Mesenteric fat pad (tissue), 1 donor: ENCODE results near the gene GABRD. TPM values are rescaled to one million over a fixed set of nuclear protein-coding genes. Genes with fewer than 3 reads are reported as not detected.
A peak's percentile ranks its signal among the peaks of the same experiment; 100 is the strongest.

Experiments used
- DNase-seq: peaks from one replicate; pipeline ENCODE4 v3.0.0-alpha.2; 2020; ENCODE audit warnings: low spot score
- total RNA-seq: library from RNA; stranded (reverse); fragmentation: NEBNext Ultra II Directional; extraction: Animal tissue kit (Norgen Biotek cat#: 25700); gene quantifications from one replicate; pipeline ENCODE4 v1.2.1, GENCODE V29; 2021
- donor health status: DM: yes; HTN: yes; CAD: no.

Gene GABRD
- total RNA-seq, 1 donor from 2014 or later = not detected

DNA sequence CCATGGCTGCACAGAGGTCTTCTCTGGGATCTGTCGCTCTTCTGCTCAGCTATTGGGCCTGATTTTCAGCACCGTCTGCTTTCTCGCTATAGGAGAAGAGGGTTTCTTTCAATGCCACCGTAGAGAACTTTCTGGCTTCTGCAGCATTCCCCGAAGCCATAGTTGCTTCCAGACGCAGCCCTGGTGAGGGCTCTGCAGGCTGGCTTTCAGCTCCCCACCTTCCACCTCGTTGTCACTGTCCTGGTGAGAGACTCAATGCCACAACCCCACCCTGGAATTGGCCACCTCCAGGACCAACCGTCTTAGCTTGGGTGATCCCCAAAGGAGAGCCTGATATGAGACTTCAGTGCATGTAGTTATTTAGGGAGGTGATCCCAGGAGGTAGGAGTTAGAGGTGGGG is 19.1 kb downstream of the GABRD start:
- DNase-seq = no peak

DNA sequence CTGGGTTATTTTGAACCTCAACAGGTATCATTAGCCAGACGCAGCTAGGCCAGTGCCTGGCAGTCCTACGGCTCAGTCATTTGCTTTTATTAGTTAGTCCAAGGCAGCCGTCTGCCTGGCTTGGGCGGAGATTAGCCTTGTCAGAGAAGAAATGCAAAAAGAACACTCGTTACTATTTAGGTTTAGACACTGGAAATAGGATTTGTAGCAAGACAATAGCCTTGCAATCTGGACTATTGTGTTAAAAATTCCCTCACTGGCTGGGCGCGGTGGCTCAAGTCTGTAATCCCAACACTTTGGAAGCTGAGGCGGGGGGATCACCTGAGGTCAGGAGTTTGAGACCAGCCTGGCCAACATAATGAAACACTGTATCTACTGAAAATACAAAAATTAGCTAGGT is 20.1 kb downstream of the GABRD start:
- no peak for DNase-seq

DNA sequence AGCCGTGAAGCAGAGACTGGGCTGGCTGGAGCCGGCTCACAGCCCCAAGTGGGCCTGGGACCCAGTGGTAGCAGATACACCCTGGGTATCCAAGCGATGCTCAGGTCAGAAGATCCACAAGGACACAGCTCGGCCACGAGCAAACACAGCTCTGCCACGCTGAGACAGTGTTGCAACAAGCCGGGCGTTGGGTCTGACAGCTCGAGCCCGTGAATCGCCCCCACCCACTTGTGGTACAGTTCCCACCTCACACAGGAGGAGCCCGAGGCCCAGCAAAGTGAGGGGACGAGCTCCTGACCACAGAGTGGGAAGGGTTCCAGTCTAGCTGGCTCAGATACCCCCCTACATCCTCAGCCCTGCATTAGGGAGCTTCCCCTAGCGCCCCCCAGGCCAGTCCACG is 22.2 kb downstream of the GABRD start:
- DNase-seq = no peak

DNA sequence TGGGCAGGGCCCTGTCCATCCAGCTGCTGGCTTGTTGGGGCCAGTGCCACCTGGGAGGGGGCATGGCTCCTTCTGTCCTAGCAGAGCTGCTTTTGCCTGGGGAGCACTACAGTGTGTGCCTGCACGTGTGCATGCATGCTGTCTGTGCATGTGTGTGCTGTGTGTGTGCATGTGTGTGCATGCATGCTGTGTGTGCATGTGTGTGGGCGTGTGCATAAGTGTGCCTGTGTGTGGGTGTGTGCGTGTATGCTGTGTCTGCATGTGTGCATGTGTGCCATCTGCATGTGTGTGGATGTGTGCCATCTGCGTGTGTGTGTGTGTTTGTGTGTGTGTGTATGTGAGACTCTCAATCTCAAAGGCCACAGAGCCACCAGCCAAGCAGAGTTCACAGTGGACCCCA is 22.7 kb downstream of the GABRD start:
- no peak for DNase-seq

DNA sequence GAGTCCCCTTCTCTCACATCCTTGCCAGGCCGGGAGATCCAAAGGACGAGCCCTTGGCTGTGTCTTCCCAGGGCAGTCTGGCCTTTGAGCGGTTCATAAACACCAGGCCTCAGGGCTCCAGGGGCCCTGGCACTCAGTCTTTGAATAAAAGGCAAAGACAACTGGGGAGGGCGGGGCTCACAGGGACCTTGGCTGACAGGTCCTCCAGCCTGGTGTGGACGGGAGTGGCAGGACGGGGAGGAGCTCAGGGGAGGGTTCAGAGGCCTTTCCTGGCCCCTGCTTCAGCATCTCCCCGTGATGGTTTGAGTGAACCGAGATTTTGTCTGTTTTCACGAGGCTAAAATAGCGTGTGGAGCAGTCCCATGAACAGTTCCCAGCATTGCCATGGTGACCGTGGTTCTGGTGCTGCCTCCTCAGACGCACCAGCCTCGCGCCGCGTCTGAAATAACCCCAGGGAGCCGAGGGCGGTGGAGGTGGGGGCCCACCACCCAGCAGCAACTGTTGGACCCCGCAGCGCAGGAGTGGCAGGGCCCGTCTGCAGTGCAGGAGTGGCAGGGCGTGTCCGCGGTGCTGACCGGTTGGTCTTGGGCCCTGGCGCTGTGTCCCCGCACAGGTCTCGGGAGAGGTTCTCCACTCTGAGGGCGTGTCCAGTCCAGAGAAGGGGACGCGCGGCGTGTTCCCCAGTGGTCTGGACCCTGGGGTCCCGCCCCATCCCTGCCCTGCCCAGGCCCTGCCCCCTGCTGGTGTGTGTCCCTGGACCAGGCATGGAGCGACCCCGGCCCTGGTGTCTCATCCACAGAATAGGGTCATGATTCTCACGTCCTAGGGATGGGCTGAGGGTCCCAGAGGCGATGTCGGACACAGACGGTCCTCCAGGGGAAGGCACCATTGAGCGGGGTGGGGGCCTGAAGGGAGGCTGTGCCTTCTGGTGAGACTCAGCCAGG is 24.0 kb downstream of the GABRD start:
- no peak for DNase-seq

DNA sequence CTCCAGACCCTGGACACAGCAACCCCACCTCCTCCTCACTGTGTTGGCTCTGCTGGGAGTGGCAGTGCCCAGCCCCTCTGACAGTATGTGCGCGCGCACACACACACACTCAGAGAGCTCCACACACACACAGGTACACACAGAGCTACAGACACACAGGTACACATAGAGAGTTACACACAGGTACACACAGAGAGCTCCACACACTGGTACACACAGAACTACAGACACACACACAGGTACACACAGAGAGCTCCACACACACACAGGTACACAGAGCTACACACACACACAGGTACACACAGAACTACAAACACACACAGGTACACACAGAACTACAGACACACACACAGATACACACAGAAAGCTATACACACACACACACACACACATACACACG is 24.7 kb downstream of the GABRD start:
- no peak for DNase-seq

DNA sequence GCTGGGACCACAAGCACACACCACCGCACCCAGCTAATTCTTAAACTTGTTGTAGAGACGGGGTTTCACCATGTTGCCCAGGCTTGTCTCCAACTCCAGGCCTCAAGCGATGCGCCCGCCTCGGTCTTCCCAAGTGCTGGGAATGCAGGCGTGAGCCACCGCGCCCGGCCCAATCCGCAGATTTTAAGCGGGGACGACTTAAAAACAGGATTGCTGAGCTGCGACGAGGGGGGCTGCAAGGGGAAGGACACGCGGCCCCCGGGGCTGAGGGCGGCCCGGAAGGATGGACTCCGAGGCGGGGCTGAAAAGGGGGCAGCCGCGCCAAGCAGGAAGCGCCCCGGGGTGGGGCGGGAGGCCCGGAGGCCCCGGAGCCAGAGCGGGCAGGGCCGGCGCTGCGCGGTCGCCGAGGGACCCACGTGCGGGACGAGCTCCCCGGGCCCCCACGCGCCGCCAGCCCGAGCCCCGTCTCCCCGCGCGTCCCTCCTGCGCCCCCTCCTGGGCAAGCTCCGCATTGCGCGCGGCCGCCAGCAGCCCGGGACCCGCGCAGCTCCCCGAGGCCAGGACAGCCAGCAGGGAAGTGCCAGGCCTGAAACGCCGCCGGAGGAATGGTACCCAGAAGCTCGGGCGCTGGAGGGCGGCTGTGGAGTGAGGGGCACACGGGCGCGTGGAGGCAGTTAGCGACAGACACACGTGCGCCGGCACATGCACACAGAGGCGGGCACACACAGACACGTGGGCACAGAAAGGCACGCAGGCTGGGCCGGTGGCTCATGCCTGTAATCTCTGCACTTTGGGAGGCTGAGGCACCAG is 25.6 kb downstream of the GABRD start:
- DNase-seq = no peak

DNA sequence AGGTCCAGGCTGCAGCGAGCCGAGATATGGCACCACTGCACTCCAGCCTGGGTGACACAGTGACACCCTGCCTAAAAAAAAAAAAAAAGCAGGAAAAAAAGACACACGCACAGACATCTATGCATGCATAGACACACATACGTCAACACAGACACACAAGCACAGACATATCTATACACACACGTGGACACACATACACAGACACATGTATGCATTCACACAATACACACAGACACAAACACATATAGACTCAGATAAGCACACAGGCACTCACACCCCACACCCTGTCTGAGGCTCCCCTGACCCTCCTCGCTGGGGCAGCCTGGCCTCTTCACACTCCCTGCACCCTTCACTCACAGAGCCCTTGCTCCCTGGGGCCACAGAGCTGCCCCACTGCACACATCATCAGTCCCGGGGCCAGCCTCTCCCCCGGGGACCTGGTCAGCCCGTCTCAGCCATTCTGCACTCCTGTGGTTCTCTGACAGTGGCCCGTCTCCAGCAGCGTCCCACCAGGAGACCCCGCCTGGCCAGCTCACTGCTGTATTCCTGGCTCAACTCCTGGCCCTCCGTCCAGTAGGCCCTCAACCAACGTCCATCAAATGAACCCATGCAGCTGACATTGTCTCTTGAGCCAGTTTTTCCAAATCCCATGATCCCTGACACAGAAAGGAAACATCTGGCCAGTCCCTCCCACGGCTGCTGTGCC is 26.5 kb downstream of the GABRD start:
- DNase-seq = no peak

DNA sequence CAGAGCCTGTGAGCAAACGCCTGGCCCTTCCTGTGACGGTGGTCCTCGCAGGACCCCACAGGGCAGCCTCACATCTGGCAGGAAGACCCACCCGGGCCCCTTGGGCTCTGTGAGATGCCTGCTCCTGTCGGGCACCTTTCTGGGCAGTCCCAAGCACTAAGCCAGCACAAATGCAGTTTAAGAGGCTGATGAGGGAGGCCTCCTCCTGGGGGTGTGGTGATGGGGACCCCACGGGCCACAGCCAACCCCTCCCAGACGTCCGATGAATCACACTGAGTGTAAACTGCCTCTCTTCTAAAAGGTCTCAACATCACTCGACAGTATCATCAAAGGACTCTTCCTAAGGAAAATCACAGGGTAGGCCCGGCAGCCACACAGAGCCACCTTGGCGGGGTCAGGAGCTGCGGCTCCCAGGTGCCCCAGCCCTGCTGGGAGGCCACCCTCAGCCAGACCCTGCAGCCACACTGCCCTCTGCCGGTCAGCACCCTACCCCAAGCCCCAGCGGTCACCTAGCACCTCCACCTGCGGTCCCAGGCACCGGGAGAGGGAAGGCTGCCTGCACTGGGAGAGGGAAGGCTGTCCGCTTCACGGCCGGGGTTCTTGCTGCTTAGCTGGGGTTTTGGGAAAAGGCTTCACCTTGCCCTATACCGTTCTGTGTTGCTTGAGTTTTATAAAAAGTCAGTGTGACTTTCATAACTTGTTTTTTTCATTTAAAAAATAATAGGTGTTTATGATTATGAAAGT is 27.2 kb downstream of the GABRD start:
- no peak for DNase-seq

DNA sequence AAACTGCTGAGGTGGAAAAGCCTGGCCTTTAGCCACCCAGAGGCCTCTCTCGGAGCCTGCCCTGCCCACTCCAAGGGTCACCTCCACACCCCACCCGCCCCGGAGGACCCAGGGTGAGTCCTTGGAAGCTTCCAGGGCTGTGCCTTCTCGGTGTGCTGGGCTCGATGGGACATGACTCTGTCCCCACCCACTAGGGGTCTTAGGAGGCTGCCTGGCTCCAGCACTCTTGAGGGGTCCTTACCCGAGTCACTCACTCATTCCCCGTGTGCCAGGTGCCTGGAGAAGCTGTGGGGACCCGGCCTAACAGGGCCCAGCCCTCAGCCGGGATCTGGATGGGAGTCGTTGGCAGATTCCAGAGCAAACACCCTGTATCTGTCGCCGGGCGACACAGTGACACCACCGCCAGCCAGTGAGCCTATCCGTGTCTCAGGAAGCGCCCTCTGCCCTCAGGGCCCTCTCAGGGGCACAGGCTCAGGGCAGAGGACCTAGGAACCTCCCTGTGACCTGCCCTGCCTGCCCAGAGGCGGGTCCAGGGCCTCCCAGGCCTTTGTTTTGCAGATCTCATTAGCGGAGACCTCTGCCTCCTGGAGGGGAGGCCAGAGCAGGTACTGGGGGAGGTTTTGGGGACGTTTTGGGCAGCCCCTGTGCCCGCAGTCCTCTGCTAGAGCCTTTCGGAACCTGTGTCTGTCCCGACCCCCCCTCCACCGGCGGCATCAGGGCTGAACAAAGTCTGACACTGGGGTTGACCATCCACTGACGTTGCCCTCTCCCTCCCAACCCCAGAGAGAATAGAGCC is 28.0 kb downstream of the GABRD start:
- no peak for DNase-seq

DNA sequence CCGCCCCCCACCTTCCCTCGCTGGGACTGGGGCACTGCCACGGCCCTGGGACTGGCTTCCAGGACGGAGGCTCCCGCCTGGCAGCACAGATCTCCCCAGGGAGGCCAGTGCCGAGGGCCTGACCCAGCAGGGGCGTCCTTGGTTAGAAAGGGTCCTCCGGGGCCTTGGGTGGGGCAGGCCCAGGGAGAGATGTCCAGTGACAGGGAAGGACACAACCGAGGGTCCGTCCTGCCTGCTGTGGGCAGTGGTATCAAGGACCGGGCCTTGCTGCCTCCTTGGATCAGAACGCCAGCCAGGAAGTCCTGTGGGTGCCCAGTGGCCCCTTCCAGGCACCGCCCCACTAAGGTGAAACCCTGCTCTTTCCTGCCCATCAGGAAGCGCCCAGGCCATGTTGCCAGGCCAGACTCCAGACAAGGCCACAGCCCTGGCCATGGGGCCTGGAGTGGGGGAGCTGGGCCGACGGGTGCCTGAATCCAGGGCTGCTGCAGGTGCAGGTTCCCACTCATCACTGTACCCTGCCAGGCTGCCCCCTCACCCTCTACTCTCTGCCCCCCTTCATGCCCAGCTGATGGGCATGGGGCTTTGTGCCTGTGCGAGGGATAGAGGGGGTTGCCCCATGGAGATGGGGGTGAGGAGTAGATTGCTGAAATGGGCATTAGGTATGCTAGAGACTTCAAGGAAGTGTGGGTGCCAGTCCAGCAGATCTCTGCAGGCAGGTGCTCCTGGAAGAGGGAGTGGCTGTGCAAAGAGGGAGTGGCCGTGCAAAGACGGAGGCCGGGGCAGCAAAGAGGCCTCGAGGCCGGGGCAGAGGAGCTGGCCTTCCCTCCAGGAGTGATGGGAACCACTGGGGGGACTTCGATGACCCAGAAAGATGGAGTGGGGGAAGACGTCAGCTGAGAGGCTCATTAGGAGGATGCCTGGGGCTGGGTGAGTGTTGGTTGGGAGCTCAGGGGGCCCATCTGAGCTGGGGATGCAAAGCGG is 28.9 kb downstream of the GABRD start:
- no peak for DNase-seq

DNA sequence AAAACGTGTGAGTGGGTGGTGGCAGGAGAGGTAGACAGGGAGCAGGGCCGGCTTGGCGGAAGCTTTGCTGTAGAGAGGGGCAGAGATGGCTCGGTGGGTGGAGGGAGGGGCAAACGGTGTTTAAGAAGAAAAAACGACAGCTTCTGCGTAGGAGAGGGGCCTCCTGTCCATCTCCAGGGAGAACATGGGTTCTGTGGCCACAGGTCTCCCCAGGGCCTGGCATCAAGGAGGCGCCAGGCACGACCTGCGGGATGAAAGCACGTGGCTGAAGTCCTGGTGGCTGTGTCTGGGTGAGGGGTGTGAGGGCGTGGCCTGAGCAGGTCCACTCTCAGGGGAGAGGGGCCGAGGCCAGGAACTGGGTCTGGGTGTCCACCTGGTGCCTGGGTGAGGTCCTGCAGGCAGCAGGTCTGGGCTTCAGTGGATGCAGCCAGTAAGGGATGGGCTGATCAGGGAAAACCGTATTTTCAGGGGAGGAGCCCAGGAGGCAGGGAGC is 30.1 kb downstream of the GABRD start:
- DNase-seq = no peak

DNA sequence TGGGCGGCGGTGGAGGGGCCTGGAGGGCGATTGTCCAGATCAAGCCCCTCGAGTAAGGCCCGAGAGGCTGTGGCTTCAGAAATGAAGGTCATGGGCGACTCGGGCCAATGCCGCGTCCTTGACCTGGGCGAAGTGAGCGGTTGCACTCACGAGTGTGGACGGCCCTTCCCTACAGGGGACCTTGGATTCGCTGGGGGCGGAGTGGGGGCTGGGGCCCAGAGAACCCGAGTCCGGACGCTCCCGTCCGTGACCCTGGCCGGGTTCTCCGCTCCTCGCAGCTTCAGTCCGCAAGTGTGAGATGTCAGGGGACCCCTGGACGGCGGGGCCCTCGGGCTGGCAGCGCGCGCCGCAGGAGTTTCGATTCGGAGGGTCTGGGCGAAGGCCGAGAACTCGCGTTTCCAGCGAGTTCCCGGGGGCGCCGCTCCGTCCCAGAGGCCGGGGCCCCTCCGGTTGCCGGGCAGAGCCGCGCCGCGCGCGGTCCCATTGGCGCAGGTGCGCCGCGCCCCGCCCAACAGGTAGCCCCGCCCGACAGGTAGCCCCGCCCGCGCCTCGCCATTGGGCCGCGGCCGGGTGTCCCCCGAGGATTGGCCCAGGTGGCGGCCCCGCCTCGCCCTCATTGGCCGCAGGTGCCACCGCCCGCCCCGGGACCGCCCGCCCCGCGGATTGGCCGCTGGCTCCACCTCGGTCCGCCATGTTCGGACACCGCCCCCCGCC is 30.7 kb downstream of the GABRD start, which contains the start of gene PRKCZ:
PRKCZ (plus strand) TSS at position 694 of the 714 bp plus-strand sequence. CDS start 220 bp downstream, outside the sequence.
- DNase-seq = peak; percentile 93

DNA sequence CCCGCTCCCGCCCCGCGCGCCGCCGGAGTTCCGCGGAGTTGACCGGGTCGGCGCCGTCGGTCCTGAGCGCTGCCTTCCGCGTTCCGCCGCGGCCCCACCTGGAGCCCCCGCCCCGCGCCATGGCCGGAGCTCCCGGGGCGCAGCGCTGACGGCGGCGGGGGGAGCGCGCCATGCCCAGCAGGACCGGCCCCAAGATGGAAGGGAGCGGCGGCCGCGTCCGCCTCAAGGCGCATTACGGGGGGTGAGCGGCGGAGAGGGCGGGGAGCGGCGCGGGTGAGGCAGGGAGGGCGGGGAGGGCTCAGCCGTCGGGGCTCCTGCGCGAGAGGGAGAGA is 31.3 kb downstream of the GABRD start:
- DNase-seq = no peak

DNA sequence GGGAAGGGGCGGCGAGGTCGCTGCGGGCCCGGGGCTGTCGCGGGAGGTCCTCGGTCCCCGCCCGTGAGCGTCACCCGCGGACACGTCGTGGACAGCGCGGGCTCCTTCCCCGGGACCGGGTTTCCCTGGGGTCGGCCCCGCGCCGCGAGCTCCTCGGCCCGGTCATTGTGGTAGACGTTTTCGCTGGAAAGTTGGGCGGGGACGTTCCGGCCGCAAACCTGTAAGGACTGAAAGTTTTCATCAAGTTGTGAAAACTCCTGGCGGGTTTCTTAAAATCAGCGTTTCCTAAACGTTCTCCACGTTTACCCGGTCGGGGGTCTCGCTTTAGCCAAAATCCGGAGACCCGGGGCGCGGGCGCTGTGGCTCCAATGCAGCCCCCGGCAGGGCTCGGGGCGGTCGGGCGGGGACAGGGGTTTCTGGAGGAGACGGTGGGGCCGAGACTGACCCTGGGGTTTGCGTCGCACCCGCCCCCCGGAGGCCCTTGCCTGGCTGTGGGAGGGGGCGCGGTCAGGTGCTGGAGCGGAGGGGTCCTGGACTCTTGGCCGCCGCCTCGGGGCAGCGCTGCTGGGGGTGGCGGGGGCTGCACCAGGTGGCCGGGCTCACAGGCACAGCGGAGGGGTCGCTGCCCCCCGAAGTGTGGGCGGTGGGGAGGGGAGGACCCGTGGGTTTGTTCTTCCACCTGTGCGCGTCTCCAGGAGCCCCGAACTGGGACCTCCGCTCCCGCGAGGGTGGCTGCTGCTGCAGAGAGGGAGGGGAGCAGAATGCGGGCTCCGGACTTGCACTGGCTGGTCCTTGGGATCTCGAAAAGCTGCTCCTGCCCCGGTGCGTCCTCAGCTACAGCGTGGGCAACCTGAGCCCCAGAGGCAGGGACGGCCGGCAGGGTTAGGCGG is 31.9 kb downstream of the GABRD start:
- no peak for DNase-seq

DNA sequence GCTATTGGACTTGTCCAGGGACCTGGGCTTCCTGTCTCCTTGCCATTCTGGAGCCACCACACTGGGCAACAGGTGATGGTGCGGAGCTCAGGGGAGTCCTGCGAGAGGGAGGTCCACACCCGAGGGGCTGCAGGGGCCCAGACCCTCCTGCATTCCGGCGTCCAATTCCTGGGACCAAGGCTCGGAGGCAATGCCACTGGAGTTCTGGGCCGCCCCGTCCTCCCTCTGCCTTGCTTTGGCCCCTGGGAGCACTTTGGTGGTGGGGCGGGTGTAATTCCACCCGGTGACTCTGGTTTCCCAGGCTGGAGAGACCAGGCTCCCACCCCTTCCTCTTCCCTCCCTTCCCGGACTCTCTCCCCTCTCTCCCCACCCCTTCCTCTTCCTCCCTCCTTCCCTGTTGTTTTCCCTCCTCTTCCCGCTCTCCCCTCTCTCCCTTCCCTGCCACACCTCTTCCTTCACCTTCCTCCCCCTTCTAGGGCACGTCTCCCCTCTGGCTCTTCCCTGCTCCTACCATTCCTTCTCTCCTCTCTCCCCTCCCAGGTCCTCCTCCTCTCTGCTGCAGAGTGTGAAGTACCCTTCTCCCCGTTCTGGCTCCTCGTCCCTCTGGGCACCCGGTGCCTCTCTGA is 33.0 kb downstream of the GABRD start:
- DNase-seq = no peak

DNA sequence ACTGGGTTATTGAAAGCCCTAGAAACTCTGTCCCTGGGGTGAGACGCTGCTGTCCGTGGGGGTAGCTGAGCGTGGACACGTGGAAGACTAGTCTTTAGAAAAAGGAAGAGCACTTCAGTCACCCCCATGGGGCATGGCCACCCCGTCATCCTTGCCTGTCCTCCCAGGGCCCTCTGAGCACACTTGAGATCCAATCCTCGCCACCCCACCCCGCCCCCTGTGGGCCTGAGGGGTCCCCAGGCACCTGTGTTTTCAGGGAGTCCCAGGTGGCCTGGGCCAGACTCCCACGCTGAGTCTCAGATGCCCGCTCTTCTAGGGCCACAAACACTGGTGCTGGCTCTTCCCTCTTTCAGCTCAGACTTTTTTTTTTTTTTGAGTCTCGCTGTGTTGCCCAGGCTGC is 33.6 kb downstream of the GABRD start:
- no peak for DNase-seq
